Measurements from ENCODE around the gene GZF1. TPM values are rescaled to one million over a fixed set of nuclear protein-coding genes. Genes with fewer than 3 reads are reported as not detected.

GZF1 gene
- total RNA-seq, 4 donors from 2014 or later: 4.9 to 23.3 (median 13.3) TPM

- intact Hi-C loops (cut with DNase I; ENCODE audit: low total_unique reads): loop anchor here (10.0 kb wide), 1 partner anchor 610 kb away; no protein-coding TSS in a partner anchor
- no peak for DNase-seq
- Histone ChIP-seq H3K4me1 (no peaks in the 10 kb centered on the region), H3K4me3 (no peak overlapping the region), H3K9me3 (no peaks in the 10 kb centered on the region), H3K27ac (no peak overlapping the region), H3K36me3 (no peaks in the 10 kb centered on the region), H3K27me3 (no peaks in the 10 kb centered on the region)
- in situ Hi-C loops (cut with MboI; ENCODE audit: low pct_ligation_motif_present in 1 of 4, low pct_unique_long_range_greater_than_20kb in 1 of 4, low sequenced_read_pairs in 3 of 4): loop anchor here in 1 of 4 donors (25.0 kb wide), 2 partner anchors 287 to 613 kb away; partner anchors contain the start of gene CST9
- TF ChIP-seq POLR2A (IDR thresholded peaks at IDR 0.05) (no peak), CTCF (IDR thresholded peaks at IDR 0.05) (no peak), EP300 (IDR thresholded peaks at IDR 0.05; ENCODE audit: low read depth) (no peak), POLR2AphosphoS5 (IDR thresholded peaks at IDR 0.05) (no peak)
- WGBS, 2 donors (ENCODE audit: low coverage in 1 of 2): 69 to 100% methylated on average over 1 to 3 of the region's 3 CpGs
Observed at GRCh38 chr20:23325107-23325506, 36.9 kb upstream of the GZF1 start.

DNA sequence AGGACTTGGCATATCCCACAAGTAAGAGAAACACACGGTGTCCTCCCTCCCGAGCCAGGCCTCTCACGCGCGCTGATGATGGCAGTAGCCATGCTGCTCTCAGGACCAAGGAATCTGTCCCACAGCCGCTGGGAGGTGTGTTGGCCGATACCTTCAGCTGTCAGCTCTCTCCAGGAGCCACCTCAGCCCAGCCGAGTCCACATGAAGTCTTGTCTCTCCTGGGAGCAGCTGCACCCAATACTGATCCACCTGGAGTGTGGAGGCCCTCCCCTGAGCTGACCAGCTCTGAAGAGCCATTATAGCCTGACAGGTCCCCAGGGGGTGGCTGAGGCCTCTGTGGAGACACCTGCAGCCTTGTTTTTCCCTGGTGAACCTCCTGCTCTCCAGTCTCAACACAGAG lies 35.2 kb upstream of the GZF1 start:
- WGBS, 2 donors (ENCODE audit: low coverage in 1 of 2): 85% methylated on average over 8 of the region's 8 CpGs; no CpG with 5 or more reads in 1 of the 2 donors
- H3K9me3 ChIP-seq: no peaks in the 10 kb centered on the region
- in situ Hi-C loops (cut with MboI; ENCODE audit: low pct_ligation_motif_present in 1 of 4, low pct_unique_long_range_greater_than_20kb in 1 of 4, low sequenced_read_pairs in 3 of 4): loop anchor here in 1 of 4 donors (25.0 kb wide), 2 partner anchors 286 to 614 kb away; partner anchors contain the start of gene CST9
- intact Hi-C loops (cut with DNase I; ENCODE audit: low total_unique reads): loop anchor here (10.0 kb wide), 1 partner anchor 612 kb away; no protein-coding TSS in a partner anchor
- TF ChIP-seq EP300 (IDR thresholded peaks at IDR 0.05; ENCODE audit: low read depth) (no peak), POLR2AphosphoS5 (IDR thresholded peaks at IDR 0.05) (no peak), POLR2A (IDR thresholded peaks at IDR 0.05) (no peak)
- DNase-seq: no peak
- no peaks in the 10 kb centered on the region for H3K27me3 ChIP-seq
- no peak overlapping the region for H3K4me3 ChIP-seq
- H3K36me3 ChIP-seq: no peaks in the 10 kb centered on the region
- H3K4me1 ChIP-seq: no peaks in the 10 kb centered on the region
- no peak overlapping the region for H3K27ac ChIP-seq

DNA sequence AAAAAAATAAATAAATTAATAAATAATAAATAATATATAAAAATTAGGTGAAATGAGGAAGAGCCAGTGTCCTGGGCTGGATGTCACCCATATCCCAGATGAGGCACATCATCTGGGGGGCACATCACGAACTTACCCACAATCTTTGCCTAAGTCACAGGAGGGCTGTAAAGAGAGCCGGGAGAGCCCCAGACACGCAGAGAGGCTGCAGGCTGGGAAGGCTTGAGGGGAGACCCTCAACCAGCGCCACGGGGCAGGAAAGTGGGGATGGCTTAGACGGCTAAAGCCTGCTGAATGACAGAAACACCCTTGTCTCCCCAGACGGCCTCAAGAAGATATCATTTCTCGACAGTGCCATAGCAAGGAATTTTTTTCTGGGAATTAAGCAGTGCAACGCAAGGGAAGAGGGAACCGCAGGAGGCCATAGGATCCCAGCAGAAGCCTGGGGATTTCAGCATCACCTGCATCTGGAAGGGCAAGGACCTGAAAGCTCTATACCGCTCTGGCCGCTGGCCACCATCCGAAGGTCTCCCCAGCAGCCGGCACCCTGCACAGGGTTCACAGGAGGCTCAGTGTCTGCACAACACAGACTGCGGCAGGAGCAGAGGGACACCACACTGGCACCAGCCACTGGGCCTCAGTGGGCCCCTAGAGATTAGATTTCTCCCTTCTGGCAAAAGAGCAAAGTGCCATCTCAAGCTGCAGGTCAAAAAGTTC lies 34.2 kb upstream of the GZF1 start:
- Histone ChIP-seq H3K4me1 (no peaks in the 10 kb centered on the region), H3K27me3 (no peaks in the 10 kb centered on the region), H3K9me3 (no peaks in the 10 kb centered on the region), H3K36me3 (no peaks in the 10 kb centered on the region), H3K4me3 (no peak overlapping the region), H3K27ac (no peak overlapping the region)
- WGBS, 2 donors (ENCODE audit: low coverage in 1 of 2): 94% methylated on average over 15 of the region's 15 CpGs; no CpG with 5 or more reads in 1 of the 2 donors
- TF ChIP-seq POLR2A (IDR thresholded peaks at IDR 0.05) (no peak), CTCF (IDR thresholded peaks at IDR 0.05) (no peak), POLR2AphosphoS5 (IDR thresholded peaks at IDR 0.05) (no peak), EP300 (IDR thresholded peaks at IDR 0.05; ENCODE audit: low read depth) (no peak)
- intact Hi-C loops (cut with DNase I; ENCODE audit: low total_unique reads): loop anchor here (10.0 kb wide), 1 partner anchor 613 kb away; no protein-coding TSS in a partner anchor
- in situ Hi-C loops (cut with MboI; ENCODE audit: low pct_ligation_motif_present in 1 of 4, low pct_unique_long_range_greater_than_20kb in 1 of 4, low sequenced_read_pairs in 3 of 4): loop anchor here in 1 of 4 donors (25.0 kb wide), 2 partner anchors 285 to 615 kb away; partner anchors contain the start of gene CST9
- no peak for DNase-seq

DNA sequence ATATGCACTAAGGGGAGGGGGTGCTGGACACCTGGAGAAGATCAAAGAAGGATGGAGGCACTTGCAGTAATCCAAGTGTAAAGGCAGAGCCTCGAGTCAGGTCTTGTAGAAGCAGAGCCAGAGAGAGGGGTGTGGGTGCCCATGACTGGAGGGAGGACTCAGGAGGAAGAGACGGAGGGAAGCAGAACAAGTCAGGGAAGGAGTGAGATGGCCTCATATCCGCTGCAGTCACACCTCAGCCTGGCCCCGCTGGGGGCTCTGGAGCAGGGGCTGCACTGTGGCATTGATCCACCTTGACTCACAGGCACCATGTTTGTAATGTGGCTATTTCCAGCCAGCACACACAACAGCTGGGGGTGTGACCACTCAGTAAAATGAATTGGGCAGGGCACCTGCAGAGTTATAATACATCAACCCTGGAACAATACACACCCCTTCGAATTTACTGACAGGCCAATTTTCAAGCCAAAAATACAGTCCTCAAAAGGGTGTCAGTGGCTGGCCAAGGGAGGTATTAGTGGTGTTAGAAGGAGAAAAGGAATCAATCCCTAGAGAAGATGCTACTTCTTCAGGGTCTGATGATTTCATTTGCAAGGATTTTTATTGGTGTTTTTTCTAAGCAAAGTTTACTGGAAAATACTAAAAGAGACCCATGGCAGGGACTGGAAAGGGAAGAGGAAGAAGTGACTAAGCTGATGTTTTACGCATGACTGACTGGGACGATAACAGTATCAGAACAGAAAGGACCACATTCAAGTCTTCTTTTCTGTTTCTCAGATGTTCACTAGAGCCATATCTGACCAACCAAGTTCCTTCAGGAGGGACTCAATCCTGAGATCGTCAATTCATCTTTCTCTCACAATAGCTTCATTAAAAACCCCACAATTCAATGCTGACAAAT lies 30.3 kb upstream of the GZF1 start:
- no peak for DNase-seq

More for the DNA sequence above, 30.3 kb upstream of the GZF1 start:
- no peak overlapping the region for H3K27ac ChIP-seq
- H3K4me3 ChIP-seq: no peak overlapping the region
- H3K36me3 ChIP-seq: no peaks in the 10 kb centered on the region
- in situ Hi-C loops (cut with MboI; ENCODE audit: low pct_ligation_motif_present in 1 of 4, low pct_unique_long_range_greater_than_20kb in 1 of 4, low sequenced_read_pairs in 3 of 4) (loop anchor here in 2 of 4 donors (10.0 to 25.0 kb wide), 3 partner anchors 281 to 637 kb away; partner anchors contain the start of gene CST9 (in 1 of the 2)), intact Hi-C loops (cut with DNase I; ENCODE audit: low total_unique reads) (loop anchor here (10.0 kb wide), 1 partner anchor 647 kb away; no protein-coding TSS in a partner anchor)
- H3K9me3 ChIP-seq: no peaks in the 10 kb centered on the region
- no peaks in the 10 kb centered on the region for H3K4me1 ChIP-seq
- no peaks in the 10 kb centered on the region for H3K27me3 ChIP-seq
- 70 to 75% methylated on average over 5 to 8 of the region's 8 CpGs for WGBS, 2 donors (ENCODE audit: low coverage in 1 of 2)
- TF ChIP-seq EP300 (IDR thresholded peaks at IDR 0.05; ENCODE audit: low read depth) (no peak), CTCF (IDR thresholded peaks at IDR 0.05) (no peak), POLR2AphosphoS5 (IDR thresholded peaks at IDR 0.05) (no peak), POLR2A (IDR thresholded peaks at IDR 0.05) (no peak)

Data from transverse colon (tissue), 4 donors.